Neuron (in vitro differentiated cells): Measurements from ENCODE around the gene CLIC5.

ENCODE experiments used
- H2AFZ ChIP-seq: one replicate; pipeline ENCODE4 v1.6.1; 2013; ENCODE audit warnings: low read depth, mild to moderate bottlenecking, inconsistent platforms, low read length, moderate library complexity
- H3K27me3 ChIP-seq: one replicate; pipeline ENCODE4 v1.6.1; 2013; ENCODE audit warnings: low read length; ENCODE audit not compliant: insufficient read depth
- H3K36me3 ChIP-seq: one replicate; pipeline ENCODE4 v1.6.1; 2013; ENCODE audit warnings: low read length; ENCODE audit not compliant: insufficient read depth
- H3K4me1 ChIP-seq: one replicate; pipeline ENCODE4 v1.6.1; 2013; ENCODE audit warnings: low read length; ENCODE audit not compliant: insufficient read depth
- H3K4me3 ChIP-seq: 2 replicates; pipeline ENCODE4 v1.5.1; 2013; ENCODE audit warnings: mild to moderate bottlenecking, low read length, moderate library complexity
- H3K9me3 ChIP-seq: one replicate; pipeline ENCODE4 v1.6.1; 2013; ENCODE audit warnings: low read length

The CLIC5 gene

DNA sequence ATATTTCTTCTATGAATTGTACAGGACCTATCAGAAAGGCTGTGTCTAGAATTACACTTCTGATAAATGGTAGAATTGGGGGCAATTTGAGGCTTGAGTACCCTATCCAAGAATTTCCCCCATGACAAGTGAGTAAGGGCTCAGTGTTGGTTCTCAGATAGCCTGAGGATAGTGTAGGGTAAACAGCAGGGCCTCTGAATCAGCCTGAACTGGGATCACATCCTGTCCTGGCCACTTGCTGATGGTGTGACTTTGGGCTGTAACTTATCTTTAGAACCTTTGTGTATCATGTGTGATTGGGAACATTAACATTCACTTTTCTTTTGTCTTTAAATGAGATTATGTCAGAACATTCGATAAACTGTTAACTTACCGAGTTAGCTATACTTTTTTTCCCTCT lies 151.0 kb downstream of the CLIC5 start:
- Histone ChIP-seq H3K4me1 (peaks cover 5% of the 10 kb centered on the region), H3K27me3 (no peaks in the 10 kb centered on the region), H3K9me3 (no peaks in the 10 kb centered on the region), H3K36me3 (no peaks in the 10 kb centered on the region), H2AFZ (no peak overlapping the region), H3K4me3 (no peak overlapping the region)

DNA sequence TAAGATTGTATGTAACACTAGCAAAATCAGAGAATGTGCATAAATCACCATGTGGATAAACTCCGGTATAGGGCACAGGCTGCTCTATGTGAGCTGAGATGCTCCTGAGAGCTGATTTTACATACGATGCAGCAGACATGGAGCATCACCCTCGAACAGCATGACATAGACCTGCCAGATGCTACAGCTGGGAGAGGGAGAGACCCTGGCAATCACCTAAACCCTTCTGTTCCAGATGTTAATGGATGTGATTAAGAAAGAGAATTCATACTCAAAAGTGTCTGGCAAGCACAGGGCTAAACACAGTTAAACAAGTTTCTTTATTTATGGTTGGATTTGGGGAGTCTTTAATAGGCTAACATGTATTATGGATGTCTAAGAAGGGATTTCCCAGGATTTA lies 157.0 kb downstream of the CLIC5 start:
- no peaks in the 10 kb centered on the region for H3K36me3 ChIP-seq

GRCh38 chr6:45857827-45858226 lies 157.8 kb downstream of the CLIC5 start:
- H3K4me1 ChIP-seq: no peaks in the 10 kb centered on the region
- no peak overlapping the region for H2AFZ ChIP-seq
- no peak overlapping the region for H3K4me3 ChIP-seq
- no peaks in the 10 kb centered on the region for H3K36me3 ChIP-seq
- no peaks in the 10 kb centered on the region for H3K27me3 ChIP-seq
- no peaks in the 10 kb centered on the region for H3K9me3 ChIP-seq

More for the DNA sequence above, 157.0 kb downstream of the CLIC5 start:
- no peak overlapping the region for H3K4me3 ChIP-seq
- no peaks in the 10 kb centered on the region for H3K27me3 ChIP-seq
- no peaks in the 10 kb centered on the region for H3K9me3 ChIP-seq
- no peaks in the 10 kb centered on the region for H3K4me1 ChIP-seq
- no peak overlapping the region for H2AFZ ChIP-seq

- Histone ChIP-seq H3K27me3 (no peaks in the 10 kb centered on the region), H3K36me3 (no peaks in the 10 kb centered on the region), H3K4me1 (no peaks in the 10 kb centered on the region)
These were observed 159.8 kb downstream of the CLIC5 start for GRCh38 chr6:45855642-45856394.

DNA sequence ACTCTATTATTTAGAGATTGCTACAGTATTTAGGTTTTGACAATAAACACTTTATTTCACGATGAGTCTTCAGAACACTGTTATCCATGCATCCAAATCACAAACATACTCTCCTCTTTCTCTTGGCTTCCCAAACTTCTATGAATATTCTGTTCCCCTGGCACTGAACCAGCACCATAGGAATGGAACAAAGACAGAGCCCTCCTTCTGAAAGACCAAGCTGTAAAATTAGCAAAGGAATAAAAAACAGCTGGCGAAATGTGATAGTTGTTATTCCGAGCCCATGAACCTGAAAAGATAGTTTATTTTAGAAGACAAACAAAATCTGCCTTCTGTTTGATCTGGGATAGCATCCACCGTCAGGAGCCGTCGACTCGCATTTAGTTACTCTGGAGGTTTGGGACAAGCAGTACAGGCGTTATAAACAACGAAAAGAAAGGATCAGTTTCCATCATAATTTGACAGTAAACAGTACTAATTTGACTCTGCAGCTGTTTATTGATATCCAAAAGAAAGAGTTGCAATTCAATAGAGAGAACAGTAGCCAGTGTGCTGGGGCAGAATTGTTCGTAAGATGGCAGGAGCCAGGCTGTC lies 161.4 kb downstream of the CLIC5 start:
- no peak overlapping the region for H2AFZ ChIP-seq
- H3K4me3 ChIP-seq: no peak overlapping the region
- H3K9me3 ChIP-seq: no peaks in the 10 kb centered on the region
- no peaks in the 10 kb centered on the region for H3K4me1 ChIP-seq
- no peaks in the 10 kb centered on the region for H3K27me3 ChIP-seq
- no peaks in the 10 kb centered on the region for H3K36me3 ChIP-seq

More at GRCh38 chr6:45855642-45856394, 159.8 kb downstream of the CLIC5 start:
- Histone ChIP-seq H2AFZ (no peak overlapping the region), H3K9me3 (no peaks in the 10 kb centered on the region), H3K4me3 (no peak overlapping the region)

DNA sequence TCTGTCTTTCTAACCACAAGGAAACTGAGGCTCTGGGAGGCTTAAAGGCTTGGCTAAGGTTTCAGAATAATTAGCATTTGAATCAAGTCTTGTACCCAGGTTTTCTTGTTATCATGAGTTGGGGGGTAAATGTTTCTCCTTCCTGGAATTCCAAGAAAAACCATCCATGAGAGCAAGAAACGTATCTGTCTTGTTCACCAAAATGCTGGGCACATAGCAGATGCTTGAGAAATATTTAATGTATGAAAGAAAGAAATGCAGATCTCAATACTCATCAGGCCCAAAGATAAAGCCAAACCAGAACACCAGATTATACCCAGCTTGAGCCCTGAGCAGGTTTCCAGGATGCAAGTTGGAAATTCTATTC lies 164.6 kb downstream of the CLIC5 start:
- no peaks in the 10 kb centered on the region for H3K9me3 ChIP-seq
- H3K4me1 ChIP-seq: no peaks in the 10 kb centered on the region
- no peak overlapping the region for H2AFZ ChIP-seq
- no peaks in the 10 kb centered on the region for H3K27me3 ChIP-seq
- no peak overlapping the region for H3K4me3 ChIP-seq
- H3K36me3 ChIP-seq: no peaks in the 10 kb centered on the region

- Histone ChIP-seq H3K4me3 (no peak overlapping the region), H3K9me3 (no peaks in the 10 kb centered on the region), H3K4me1 (no peaks in the 10 kb centered on the region)
These were observed 165.2 kb downstream of the CLIC5 start for GRCh38 chr6:45850378-45851033.

GRCh38 chr6:45845567-45845966 lies 170.1 kb downstream of the CLIC5 start:
- Histone ChIP-seq H3K27me3 (no peaks in the 10 kb centered on the region), H3K9me3 (no peaks in the 10 kb centered on the region), H3K4me1 (peaks cover 2% of the 10 kb centered on the region), H3K36me3 (no peaks in the 10 kb centered on the region), H2AFZ (no peak overlapping the region), H3K4me3 (no peak overlapping the region)

More at GRCh38 chr6:45850378-45851033, 165.2 kb downstream of the CLIC5 start:
- Histone ChIP-seq H2AFZ (no peak overlapping the region), H3K36me3 (no peaks in the 10 kb centered on the region), H3K27me3 (no peaks in the 10 kb centered on the region)

DNA sequence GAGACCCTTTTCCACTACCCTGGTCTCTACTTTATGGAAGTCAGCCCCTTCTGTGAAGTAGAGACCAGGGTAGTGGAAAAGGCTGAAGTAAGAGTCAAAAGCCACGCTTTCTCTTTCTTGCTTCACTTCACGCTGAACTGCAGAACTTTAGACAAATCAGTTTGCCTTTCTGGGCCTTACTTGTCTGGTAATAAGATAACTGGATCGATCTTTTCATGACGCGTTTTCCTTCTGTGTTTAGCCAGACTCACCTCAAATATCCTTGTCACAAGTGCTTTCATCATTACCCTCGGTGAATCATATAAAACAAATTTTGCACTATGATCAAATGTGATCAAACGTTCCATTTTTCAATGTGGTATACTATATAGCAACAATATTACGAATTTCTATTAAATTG lies 170.7 kb downstream of the CLIC5 start:
- H2AFZ ChIP-seq: no peak overlapping the region
- H3K27me3 ChIP-seq: no peaks in the 10 kb centered on the region
- H3K4me1 ChIP-seq: peaks cover 2% of the 10 kb centered on the region
- no peak overlapping the region for H3K4me3 ChIP-seq
- H3K9me3 ChIP-seq: no peaks in the 10 kb centered on the region
- H3K36me3 ChIP-seq: no peaks in the 10 kb centered on the region

- no peak overlapping the region for H3K4me3 ChIP-seq
- H3K36me3 ChIP-seq: no peaks in the 10 kb centered on the region
- no peak overlapping the region for H2AFZ ChIP-seq
- H3K27me3 ChIP-seq: no peaks in the 10 kb centered on the region
- H3K4me1 ChIP-seq: peaks cover 2% of the 10 kb centered on the region
- no peaks in the 10 kb centered on the region for H3K9me3 ChIP-seq
These were observed 171.7 kb downstream of the CLIC5 start for GRCh38 chr6:45843848-45844521.

DNA sequence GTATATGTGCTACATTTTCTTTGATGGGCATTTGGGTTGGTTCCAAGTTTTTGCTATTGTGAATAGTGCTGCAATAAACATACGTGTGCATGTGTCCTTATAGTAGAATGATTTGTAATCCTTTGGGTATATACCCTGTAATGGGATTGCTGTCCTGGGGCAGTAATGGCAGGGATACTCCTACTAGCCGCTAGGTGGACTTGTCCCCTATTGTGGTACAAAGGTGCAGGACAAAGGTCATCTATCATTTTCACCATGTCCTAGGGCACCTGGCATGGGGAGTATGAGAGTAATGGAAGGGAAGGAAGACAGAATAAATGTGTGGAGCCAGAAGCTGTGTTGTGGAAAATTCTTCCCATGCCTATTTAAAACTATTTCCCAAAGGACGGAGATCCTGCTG lies 174.6 kb downstream of the CLIC5 start:
- Histone ChIP-seq H3K4me3 (no peak overlapping the region), H3K9me3 (no peaks in the 10 kb centered on the region), H2AFZ (no peak overlapping the region), H3K36me3 (no peaks in the 10 kb centered on the region), H3K4me1 (peaks cover 2% of the 10 kb centered on the region), H3K27me3 (no peaks in the 10 kb centered on the region)

DNA sequence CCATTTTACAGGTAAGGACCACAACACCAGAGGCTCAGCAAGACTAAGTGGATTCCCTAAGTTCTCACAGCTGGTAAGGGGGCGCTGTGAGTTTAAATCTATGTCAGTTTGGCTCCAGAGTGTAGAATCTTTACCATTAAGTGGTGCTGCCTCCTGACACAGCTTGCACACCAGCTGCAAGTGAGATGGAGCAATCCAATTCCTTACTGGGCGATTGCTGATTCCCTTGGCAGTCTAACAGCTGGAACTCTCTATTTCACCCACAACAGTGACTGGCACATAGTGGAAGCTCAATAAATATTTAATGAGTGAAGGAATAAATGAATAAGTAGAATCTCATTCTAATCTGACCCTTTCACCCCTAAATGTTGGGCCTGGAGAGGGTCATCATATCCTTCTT lies 176.7 kb downstream of the CLIC5 start:
- no peak overlapping the region for H3K4me3 ChIP-seq
- no peaks in the 10 kb centered on the region for H3K9me3 ChIP-seq
- no peaks in the 10 kb centered on the region for H3K4me1 ChIP-seq
- no peaks in the 10 kb centered on the region for H3K36me3 ChIP-seq
- no peak overlapping the region for H2AFZ ChIP-seq
- H3K27me3 ChIP-seq: no peaks in the 10 kb centered on the region

DNA sequence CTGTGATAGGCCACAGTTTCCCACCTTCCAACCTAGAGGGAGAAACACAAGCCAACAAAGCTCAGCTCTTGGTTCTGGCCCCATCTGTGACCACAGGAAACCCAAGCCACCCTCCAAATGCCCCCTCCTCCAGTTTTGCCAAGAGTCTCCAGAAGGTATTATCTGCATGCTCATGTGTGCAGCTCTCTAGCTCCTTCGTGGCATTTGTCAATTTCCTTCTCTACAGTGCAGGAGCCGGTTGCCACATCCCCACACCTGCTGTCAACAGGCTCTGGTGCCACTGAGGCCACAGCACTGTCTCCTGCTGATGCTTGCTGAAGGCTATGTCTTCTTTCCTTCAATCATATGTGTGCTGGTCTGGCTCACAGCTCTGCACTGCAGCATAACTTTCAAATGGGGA lies 177.2 kb downstream of the CLIC5 start:
- H3K9me3 ChIP-seq: no peaks in the 10 kb centered on the region
- H2AFZ ChIP-seq: no peak overlapping the region

More for the DNA sequence above, 177.2 kb downstream of the CLIC5 start:
- Histone ChIP-seq H3K36me3 (no peaks in the 10 kb centered on the region), H3K4me1 (no peaks in the 10 kb centered on the region), H3K27me3 (no peaks in the 10 kb centered on the region), H3K4me3 (no peak overlapping the region)
